Measurements from ENCODE around the gene ARTN.

GRCh38 chr1:43983253-43983899 is 49.8 kb downstream of the ARTN start:
- no peak for TF ChIP-seq EZH2 (IDR thresholded peaks at IDR 0.05; ENCODE audit: borderline replicate concordance, low read depth, low read length)
- TF ChIP-seq JUN (IDR thresholded peaks at IDR 0.05; ENCODE audit: borderline replicate concordance, low read depth, low read length) = no peak
- TF ChIP-seq JUN (CRISPR knock-in tag; IDR thresholded peaks at IDR 0.05; ENCODE audit: borderline replicate concordance) = no peak
- TF ChIP-seq POLR2A (conservative IDR thresholded peaks at IDR 0.05) = no peak
- TF ChIP-seq ZNF140 (CRISPR knock-in tag; IDR thresholded peaks at IDR 0.05) = no peak
- TF ChIP-seq TFAM (CRISPR knock-in tag; conservative IDR thresholded peaks at IDR 0.05) = no peak
- no peak for TF ChIP-seq SMAD2 (IDR thresholded peaks at IDR 0.05; ENCODE audit: low read depth, low read length)
- no peak for TF ChIP-seq HNRNPUL1 (IDR thresholded peaks at IDR 0.05; ENCODE audit: low read length)

All from K562 (cell line).